Neural progenitor cell (in vitro differentiated cells): ENCODE results near the gene CDCA4. TPM values are rescaled to one million over a fixed set of nuclear protein-coding genes. Genes with fewer than 3 reads are reported as not detected.

Experiments
- DNase-seq: peaks from one replicate; pipeline ENCODE4 v3.0.0-alpha.2; 2016; ENCODE audit warnings: low spot score
- H2AFZ ChIP-seq: fragments of 200-600 bp; sonication (generic); replicated peaks from 2 replicates; pipeline ENCODE4 v1.6.1; 2016; ENCODE audit warnings: antibody characterized with exemption
- H3F3A ChIP-seq: fragments of 200-600 bp; sonication (generic); 2 replicates; pipeline ENCODE4 v1.6.1; 2016; ENCODE audit warnings: antibody characterized with exemption, low read depth
- H3K27ac ChIP-seq: fragments of 200-600 bp; sonication (generic); 2 replicates; pipeline ENCODE4 v1.5.1; 2016; ENCODE audit warnings: mild to moderate bottlenecking
- H3K27me3 ChIP-seq: fragments of 200-600 bp; sonication (generic); 2 replicates; pipeline ENCODE4 v1.6.1; 2016; ENCODE audit warnings: mild to moderate bottlenecking, moderate library complexity
- H3K36me3 ChIP-seq: fragments of 200-600 bp; sonication (generic); 2 replicates; pipeline ENCODE4 v1.5.1; 2016
- H3K4me1 ChIP-seq: fragments of 200-600 bp; sonication (generic); 2 replicates; pipeline ENCODE4 v1.6.1; 2016; ENCODE audit warnings: mixed run types
- H3K4me2 ChIP-seq: fragments of 200-600 bp; sonication (generic); 2 replicates; pipeline ENCODE4 v1.6.1; 2016
- H3K4me3 ChIP-seq: fragments of 200-600 bp; sonication (generic); 2 replicates; pipeline ENCODE4 v1.5.1; 2016
- H3K79me2 ChIP-seq: fragments of 200-600 bp; sonication (generic); 2 replicates; pipeline ENCODE4 v1.6.1; 2016; ENCODE audit warnings: low read depth
- H3K9ac ChIP-seq: fragments of 200-600 bp; sonication (generic); 2 replicates; pipeline ENCODE4 v1.6.1; 2016
- H3K9me3 ChIP-seq: fragments of 200-600 bp; sonication (generic); 2 replicates; pipeline ENCODE4 v1.5.1; 2016; ENCODE audit warnings: low read depth
- H4K20me1 ChIP-seq: fragments of 200-600 bp; sonication (generic); 2 replicates; pipeline ENCODE4 v1.6.1; 2016; ENCODE audit warnings: low read depth
- H3K27ac Mint-ChIP-seq: 3 replicates; pipeline ENCODE4 v1.8.0; 2021; ENCODE audit warnings: mixed read lengths
- H3K27me3 Mint-ChIP-seq: 2 replicates; pipeline ENCODE4 v1.8.0; 2022; ENCODE audit warnings: low read depth, mild to moderate bottlenecking, inconsistent platforms, moderate library complexity, mixed read lengths; ENCODE audit not compliant: insufficient read depth
- H3K36me3 Mint-ChIP-seq: 3 replicates; pipeline ENCODE4 v1.8.0; 2021; ENCODE audit warnings: mixed read lengths
- H3K4me1 Mint-ChIP-seq: 3 replicates; pipeline ENCODE4 v1.8.0; 2021; ENCODE audit warnings: mixed read lengths
- H3K4me3 Mint-ChIP-seq: 3 replicates; pipeline ENCODE4 v1.8.0; 2021; ENCODE audit warnings: mild to moderate bottlenecking, moderate library complexity, mixed read lengths
- H3K9me3 Mint-ChIP-seq: 3 replicates; pipeline ENCODE4 v1.8.0; 2020; ENCODE audit warnings: mixed read lengths
- EZH2 ChIP-seq: fragments of 200-600 bp; sonication (generic); IDR thresholded peaks from 2 replicates; pipeline ENCODE4 v1.6.1; 2017; ENCODE audit warnings: antibody characterized with exemption, mild to moderate bottlenecking, moderate library complexity
- EZH2phosphoT487 ChIP-seq: fragments of 200-600 bp; sonication (generic); IDR thresholded peaks from 2 replicates; pipeline ENCODE4 v1.6.1; 2017; ENCODE audit warnings: antibody characterized with exemption
- total RNA-seq: library from RNA; depleted of rRNA; stranded (reverse); fragments of >200 nt; gene quantifications from 2 replicates; pipeline ENCODE4 v1.2.3, GENCODE V29; 2015; ENCODE audit warnings: low replicate concordance
- TF ChIP-seq, protein P1 (sequence below): fragments of 200-600 bp; sonication (generic); IDR thresholded peaks from 2 replicates; pipeline ENCODE4 v1.5.1; 2017; ENCODE audit warnings: antibody characterized with exemption, mild to moderate bottlenecking

The CDCA4 gene
- total RNA-seq, 1 donor from 2014 or later = 56.6 TPM

DNA sequence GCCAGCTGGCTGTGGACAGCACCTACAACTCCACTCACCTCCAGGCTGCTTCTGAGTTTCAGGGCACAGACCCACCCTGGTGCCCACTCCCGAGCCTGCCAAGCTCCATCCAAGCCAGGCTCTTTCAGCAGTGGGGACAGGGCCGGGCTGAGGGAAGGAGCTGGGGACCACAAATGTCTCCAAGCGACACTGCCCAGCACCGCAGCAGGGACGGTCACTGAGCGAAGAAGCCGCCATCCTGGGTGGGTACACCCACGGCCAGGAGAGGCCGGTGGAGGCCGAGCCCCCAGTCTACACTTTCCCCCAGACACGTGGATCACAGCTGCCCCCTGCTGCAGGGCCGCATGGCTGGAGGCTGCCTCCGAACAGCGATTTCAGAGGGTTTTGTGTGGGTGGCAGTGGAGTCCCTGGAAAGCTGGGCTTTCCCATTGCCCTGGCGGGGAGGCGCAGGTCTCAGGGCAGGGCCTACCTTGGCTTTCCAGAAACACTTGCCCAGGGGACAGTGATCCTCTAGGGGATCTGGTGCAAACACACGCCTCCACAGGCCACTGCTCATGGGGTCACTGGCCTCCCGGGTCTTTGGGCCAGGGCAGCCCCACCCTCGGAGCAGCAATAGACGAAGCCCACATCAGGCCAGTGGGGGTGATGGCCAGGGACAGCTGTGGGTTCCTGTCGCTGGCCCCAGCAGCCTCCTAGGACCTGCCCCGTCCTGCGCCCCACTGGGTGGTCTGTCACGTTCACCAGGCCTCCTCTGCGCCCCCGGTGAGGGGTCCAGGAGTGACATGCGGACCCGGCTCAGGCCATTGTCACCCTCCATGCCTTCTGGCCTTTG is 45.6 kb upstream of the CDCA4 start:
- no peak overlapping the region for H3K9ac ChIP-seq
- Mint-ChIP-seq H3K9me3 (no peaks in the 10 kb centered on the region), H3K4me1 (peaks cover 17% of the 10 kb centered on the region), H3K4me3 (no peak overlapping the region), H3K36me3 (no peaks in the 10 kb centered on the region), H3K27me3 (peaks cover 2% of the 10 kb centered on the region), H3K27ac (no peak overlapping the region)
- H3K36me3 ChIP-seq = no peaks in the 10 kb centered on the region
- no peak overlapping the region for H3K27ac ChIP-seq
- H3K79me2 ChIP-seq = no peaks in the 10 kb centered on the region
- H3K27me3 ChIP-seq = no peaks in the 10 kb centered on the region
- H3K4me2 ChIP-seq = no peak overlapping the region
- H3F3A ChIP-seq = no peaks in the 10 kb centered on the region
- no peak for TF ChIP-seq EZH2
- TF ChIP-seq EZH2phosphoT487 = no peak
- TF ChIP-seq, protein P1, sequence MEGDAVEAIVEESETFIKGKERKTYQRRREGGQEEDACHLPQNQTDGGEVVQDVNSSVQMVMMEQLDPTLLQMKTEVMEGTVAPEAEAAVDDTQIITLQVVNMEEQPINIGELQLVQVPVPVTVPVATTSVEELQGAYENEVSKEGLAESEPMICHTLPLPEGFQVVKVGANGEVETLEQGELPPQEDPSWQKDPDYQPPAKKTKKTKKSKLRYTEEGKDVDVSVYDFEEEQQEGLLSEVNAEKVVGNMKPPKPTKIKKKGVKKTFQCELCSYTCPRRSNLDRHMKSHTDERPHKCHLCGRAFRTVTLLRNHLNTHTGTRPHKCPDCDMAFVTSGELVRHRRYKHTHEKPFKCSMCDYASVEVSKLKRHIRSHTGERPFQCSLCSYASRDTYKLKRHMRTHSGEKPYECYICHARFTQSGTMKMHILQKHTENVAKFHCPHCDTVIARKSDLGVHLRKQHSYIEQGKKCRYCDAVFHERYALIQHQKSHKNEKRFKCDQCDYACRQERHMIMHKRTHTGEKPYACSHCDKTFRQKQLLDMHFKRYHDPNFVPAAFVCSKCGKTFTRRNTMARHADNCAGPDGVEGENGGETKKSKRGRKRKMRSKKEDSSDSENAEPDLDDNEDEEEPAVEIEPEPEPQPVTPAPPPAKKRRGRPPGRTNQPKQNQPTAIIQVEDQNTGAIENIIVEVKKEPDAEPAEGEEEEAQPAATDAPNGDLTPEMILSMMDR = no peak
- no peaks in the 10 kb centered on the region for H3K9me3 ChIP-seq
- H3K4me1 ChIP-seq = peaks cover 13% of the 10 kb centered on the region
- no peak overlapping the region for H3K4me3 ChIP-seq
- no peak overlapping the region for H2AFZ ChIP-seq
- H4K20me1 ChIP-seq = no peaks in the 10 kb centered on the region
- DNase-seq = no peak

DNA sequence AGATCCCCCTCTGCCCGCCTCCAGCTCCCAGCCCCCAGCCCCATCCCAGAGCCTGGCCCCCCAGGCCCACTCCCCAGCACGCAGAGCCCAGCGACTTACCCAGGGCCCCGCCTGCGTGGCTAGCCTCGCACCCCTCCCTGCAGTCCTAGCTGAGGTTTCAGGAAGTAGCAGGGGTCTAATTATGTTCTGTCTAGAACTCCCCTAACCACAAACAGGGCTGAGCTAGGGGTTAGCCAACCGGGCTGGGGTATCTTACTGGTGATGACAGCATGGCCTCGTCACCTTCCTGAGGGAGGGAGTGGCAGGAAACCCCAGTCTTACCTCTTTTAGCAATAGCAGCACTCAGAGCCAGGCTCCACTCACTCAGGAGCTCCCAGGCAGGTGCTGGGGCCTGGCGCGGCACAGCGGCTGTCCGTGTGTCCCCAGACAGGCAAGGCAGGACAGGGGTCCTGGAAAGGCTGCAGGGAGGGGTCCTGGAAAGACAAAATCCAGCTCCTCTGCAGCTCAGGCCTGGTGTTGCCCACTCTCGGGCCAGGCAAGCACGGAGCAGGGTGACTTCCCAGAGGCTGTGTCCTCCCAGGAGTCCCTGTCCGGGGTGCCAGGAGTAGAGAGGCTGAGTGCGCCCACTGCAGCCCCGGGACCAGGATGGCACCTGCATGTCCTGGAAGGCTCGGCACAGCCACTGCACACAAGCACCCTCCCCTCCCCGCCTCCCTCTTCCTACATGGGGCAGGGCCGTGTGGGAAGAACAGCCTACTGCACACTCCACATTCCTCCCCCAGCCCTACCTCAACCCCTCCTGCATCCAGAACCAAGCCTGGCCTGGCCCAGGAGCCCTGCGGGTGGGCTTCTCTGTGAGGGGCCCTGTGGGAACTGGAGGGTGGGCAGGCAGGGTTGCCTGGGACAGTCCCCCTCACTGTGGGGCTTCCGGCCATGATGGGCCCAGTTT is 44.7 kb upstream of the CDCA4 start, which contains the start of gene GPR132:
Gene GPR132, minus strand, starts transcription at position 151 of the 949 bp plus-strand sequence. CDS start 10,010 bp downstream, outside the sequence.
- no peaks in the 10 kb centered on the region for H3K36me3 ChIP-seq
- H3K36me3 Mint-ChIP-seq = no peaks in the 10 kb centered on the region
- H3K9me3 ChIP-seq = no peaks in the 10 kb centered on the region
- TF ChIP-seq EZH2 (no peak), EZH2phosphoT487 (no peak)
- TF ChIP-seq, protein P1 = no peak
- DNase-seq = no peak
- H4K20me1 ChIP-seq = no peaks in the 10 kb centered on the region
- peaks cover 2% of the 10 kb centered on the region for H3K27me3 Mint-ChIP-seq
- no peak within 1 kb of the TSS for H3K27ac ChIP-seq
- peak within 1 kb of the TSS; percentile 3 for H3K4me2 ChIP-seq
- peaks cover 19% of the 10 kb centered on the region for H3K4me1 Mint-ChIP-seq
- H3F3A ChIP-seq = no peaks in the 10 kb centered on the region
- peaks cover 13% of the 10 kb centered on the region for H3K4me1 ChIP-seq
- no peak within 1 kb of the TSS for H3K4me3 ChIP-seq
- H3K9me3 Mint-ChIP-seq = no peaks in the 10 kb centered on the region
- H3K27ac Mint-ChIP-seq = peak within 1 kb of the TSS; percentile 87
- H3K79me2 ChIP-seq = no peaks in the 10 kb centered on the region
- peak within 1 kb of the TSS; percentile 4 for H2AFZ ChIP-seq
- H3K4me3 Mint-ChIP-seq = no peak within 1 kb of the TSS
- H3K27me3 ChIP-seq = no peaks in the 10 kb centered on the region
- H3K9ac ChIP-seq = no peak within 1 kb of the TSS

DNA sequence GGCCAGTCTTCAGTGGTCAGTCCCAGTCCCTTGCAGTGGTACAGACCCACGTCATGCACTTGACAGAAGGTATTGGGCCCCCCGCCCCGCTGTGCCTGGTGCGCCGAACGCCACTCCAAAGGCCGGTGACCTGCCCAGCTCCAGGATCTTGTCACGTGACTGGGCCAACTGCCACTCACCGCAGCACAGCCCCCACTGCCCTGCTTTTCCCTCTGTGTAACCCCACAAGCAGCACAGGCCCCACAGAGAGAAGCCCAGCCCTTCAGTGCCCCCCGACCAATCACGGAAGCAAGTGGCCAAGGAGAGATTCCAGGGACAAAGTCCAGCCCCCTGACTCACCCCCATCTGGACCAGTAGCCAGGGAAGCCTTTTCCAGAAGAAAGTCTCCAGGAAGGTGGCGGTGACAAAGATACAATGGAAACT is 43.8 kb upstream of the CDCA4 start:
- TF ChIP-seq EZH2 (no peak), EZH2phosphoT487 (no peak)
- TF ChIP-seq, protein P1 = no peak
- Histone ChIP-seq H4K20me1 (no peaks in the 10 kb centered on the region), H3K9me3 (no peaks in the 10 kb centered on the region), H3K36me3 (no peaks in the 10 kb centered on the region), H3K27ac (no peak overlapping the region), H3K79me2 (no peaks in the 10 kb centered on the region), H3K4me3 (no peak overlapping the region), H3K27me3 (no peaks in the 10 kb centered on the region), H2AFZ (peak overlapping the region; percentile 4), H3K4me2 (peak overlapping the region; percentile 3), H3F3A (no peaks in the 10 kb centered on the region), H3K9ac (no peak overlapping the region), H3K4me1 (peaks cover 13% of the 10 kb centered on the region)
- Mint-ChIP-seq H3K9me3 (no peaks in the 10 kb centered on the region), H3K36me3 (no peaks in the 10 kb centered on the region), H3K4me3 (no peak overlapping the region), H3K27me3 (peaks cover 2% of the 10 kb centered on the region), H3K27ac (peak overlapping the region; percentile 53), H3K4me1 (peaks cover 22% of the 10 kb centered on the region)
- peak; percentile 52 for DNase-seq
